T-cell (primary cell): ENCODE results near the gene GRIP1. TPM values are rescaled to one million over a fixed set of nuclear protein-coding genes. Genes with fewer than 3 reads are reported as not detected.

ENCODE experiments used
- ATAC-seq, 4 experiments: fragments of 200-7000 bp in 3 of 4; fragments of 150-1000 bp in 1 of 4; cut with Tn5 transposase; replicated peaks in 1 of 4; 1 replicate in 3 of 4; 2 replicates in 1 of 4; pipeline ENCODE4 v1.10.0; 2021; ENCODE audit warnings: moderate library complexity in 3 of 4, mild to moderate bottlenecking in 2 of 4, moderate number of reproducible peaks in 1 of 4
- CTCF ChIA-PET, 2 donors: fragments of 300-600 bp; sonication (Branson Sonifier 250); formaldehyde crosslinking; loops; one replicate each; lab custom pipeline; 2022; ENCODE audit warnings: antibody characterized with exemption in 2 of 2; lab: Charles Lee
- POLR2A ChIA-PET, 2 donors: fragments of 300-600 bp; sonication (Branson Sonifier 250); formaldehyde crosslinking; loops; one replicate each; lab custom pipeline; 2022; ENCODE audit warnings: antibody characterized with exemption in 2 of 2; lab: Charles Lee
- DNase-seq, 35 experiments: peaks; one replicate each; pipeline versions ENCODE4 v3.0.0 to v3.0.0-alpha.2; 2013 to 2023
- H3K27ac ChIP-seq: one replicate; pipeline ENCODE4 v1.5.1; 2013; ENCODE audit warnings: low read length
- H3K27me3 ChIP-seq, 2 experiments: replicated peaks in 1 of 2; 1 replicate in 1 of 2; 2 replicates in 1 of 2; pipeline versions ENCODE4 v1.6.1 to v1.7.0; 2013; ENCODE audit warnings: low read length in 1 of 2, mixed read lengths in 1 of 2; ENCODE audit not compliant: control insufficient read depth in 2 of 2, insufficient read depth in 2 of 2; ENCODE audit errors: extremely low read depth in 1 of 2
- H3K36me3 ChIP-seq, 2 donors: 1 replicate in 1 of 2; 2 replicates in 1 of 2; pipeline versions ENCODE4 v1.6.1 to v1.7.0; 2013; ENCODE audit warnings: low read length in 1 of 2; ENCODE audit not compliant: control insufficient read depth in 2 of 2, insufficient read depth in 1 of 2; ENCODE audit errors: extremely low read depth in 1 of 2
- H3K4me1 ChIP-seq, 2 experiments: 1 replicate in 1 of 2; 2 replicates in 1 of 2; pipeline versions ENCODE4 v1.6.1 to v1.7.0; 2013; ENCODE audit warnings: low read length in 2 of 2, mixed read lengths in 1 of 2; ENCODE audit not compliant: insufficient read depth in 2 of 2, control insufficient read depth in 1 of 2; ENCODE audit errors: extremely low read depth in 1 of 2
- H3K4me3 ChIP-seq, 2 donors: 1 replicate in 1 of 2; 2 replicates in 1 of 2; pipeline versions ENCODE4 v1.5.1 to v1.7.0; 2013; ENCODE audit warnings: mild to moderate bottlenecking in 2 of 2, low read length in 1 of 2, moderate library complexity in 1 of 2; ENCODE audit not compliant: control insufficient read depth in 1 of 2; ENCODE audit errors: extremely low read depth in 1 of 2
- H3K9me3 ChIP-seq: 2 replicates; pipeline ENCODE4 v1.7.0; 2013
- H3K27ac Mint-ChIP-seq, 2 donors: one replicate each; pipeline ENCODE4 v1.8.0; 2020 to 2021; ENCODE audit warnings: mild to moderate bottlenecking in 2 of 2, mixed read lengths in 2 of 2
- H3K27me3 Mint-ChIP-seq, 2 donors: one replicate each; pipeline ENCODE4 v1.8.0; 2021 to 2022; ENCODE audit warnings: mixed read lengths in 2 of 2
- H3K36me3 Mint-ChIP-seq: one replicate; pipeline ENCODE4 v1.8.0; 2021; ENCODE audit warnings: mixed read lengths
- H3K4me1 Mint-ChIP-seq, 3 donors: one replicate each; pipeline ENCODE4 v1.8.0; 2020 to 2022; ENCODE audit warnings: mixed read lengths in 3 of 3, mild to moderate bottlenecking in 1 of 3
- H3K4me3 Mint-ChIP-seq, 3 donors: one replicate each; pipeline ENCODE4 v1.8.0; 2020 to 2022; ENCODE audit warnings: mild to moderate bottlenecking in 3 of 3, mixed read lengths in 3 of 3, moderate library complexity in 3 of 3
- H3K9me3 Mint-ChIP-seq, 3 donors: one replicate each; pipeline ENCODE4 v1.8.0; 2020 to 2022; ENCODE audit warnings: mixed read lengths in 3 of 3
- WGBS: methylation state at CpG from one replicate; pipeline ENCODE4 v1.1.5; 2013; ENCODE audit warnings: missing lambda C conversion rate; ENCODE audit not compliant: insufficient coverage; 5-methylcytosine and 5-hydroxymethylcytosine counted together
- total RNA-seq, 35 experiments: library from RNA in 6 of 35; stranded (reverse) in 6 of 35; fragments of 120-200 nt in 1 of 35; gene quantifications; one replicate each; pipeline versions ENCODE4 v1.2.1 to v1.2.4 and lab custom pipeline; 2013 to 2026

GRIP1 gene
- total RNA-seq, 5 donors from 2014 or later (not counting 1 experiment from before 2014, with no cell fraction given) = 3.0 to 7.3 (median 3.6) TPM

GRCh38 chr12:66669541-66669940 is 9.3 kb downstream of the GRIP1 start:
- no CpG with 5 or more reads among the region's 2 CpGs for WGBS
- Histone ChIP-seq H3K4me3 (no peak overlapping the region), H3K9me3 (no peaks in the 10 kb centered on the region), H3K4me1 (no peaks in the 10 kb centered on the region), H3K36me3 (no peaks in the 10 kb centered on the region), H3K27me3 (peaks cover 0 to 8% of the 10 kb centered on the region in 2 experiments), H3K27ac (no peak overlapping the region)
- CTCF ChIA-PET = no interaction called here
- Mint-ChIP-seq H3K4me1 (no peaks in the 10 kb centered on the region), H3K27me3 (peaks cover 11 to 28% of the 10 kb centered on the region in 2 donors), H3K4me3 (no peak overlapping the region), H3K27ac (no peak overlapping the region), H3K9me3 (no peaks in the 10 kb centered on the region), H3K36me3 (no peaks in the 10 kb centered on the region)
- ATAC-seq (no peak), DNase-seq (no peak)
- POLR2A ChIA-PET = no interaction called here

DNA sequence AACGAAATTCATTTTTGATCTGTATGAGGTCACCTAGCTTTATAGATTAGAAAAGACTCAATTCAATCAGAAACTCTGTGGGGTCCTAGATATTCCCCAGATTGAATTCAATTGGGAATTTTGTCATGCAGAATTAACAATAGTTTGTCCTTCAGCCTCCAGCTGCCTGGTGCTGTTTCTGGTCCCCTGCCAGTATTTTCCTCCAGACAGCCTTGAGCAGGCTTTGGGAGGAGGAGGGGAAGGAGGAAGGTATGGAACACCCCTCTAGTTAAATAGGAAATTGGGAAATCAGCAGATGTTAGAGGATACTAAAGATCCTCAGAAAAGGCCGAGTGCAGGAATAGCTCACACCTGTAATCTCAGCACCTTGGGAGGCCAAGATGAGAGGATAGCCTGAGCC is 10.6 kb downstream of the GRIP1 start:
- Histone ChIP-seq H3K4me1 (no peaks in the 10 kb centered on the region), H3K4me3 (no peak overlapping the region), H3K27ac (no peak overlapping the region), H3K27me3 (peaks cover 0 to 8% of the 10 kb centered on the region in 2 experiments), H3K36me3 (no peaks in the 10 kb centered on the region), H3K9me3 (no peaks in the 10 kb centered on the region)
- Mint-ChIP-seq H3K4me3 (no peak overlapping the region), H3K36me3 (no peaks in the 10 kb centered on the region), H3K9me3 (no peaks in the 10 kb centered on the region), H3K27ac (no peak overlapping the region), H3K27me3 (peaks cover 10 to 28% of the 10 kb centered on the region in 2 donors), H3K4me1 (no peaks in the 10 kb centered on the region)
- ChIA-PET CTCF (no interaction called here), POLR2A (no interaction called here)
- WGBS = no CpG with 5 or more reads among the region's 2 CpGs
- ATAC-seq = no peak
- DNase-seq = no peak

- DNase-seq (no peak), ATAC-seq (no peak)
- no peaks in the 10 kb centered on the region for H3K36me3 ChIP-seq
- POLR2A ChIA-PET = no interaction called here
- H3K27me3 ChIP-seq = peaks cover 0 to 8% of the 10 kb centered on the region in 2 experiments
- Mint-ChIP-seq H3K9me3 (no peaks in the 10 kb centered on the region), H3K36me3 (no peaks in the 10 kb centered on the region), H3K4me3 (no peak overlapping the region), H3K27me3 (peaks cover 8 to 25% of the 10 kb centered on the region in 2 donors), H3K27ac (no peak overlapping the region), H3K4me1 (no peaks in the 10 kb centered on the region)
- H3K4me1 ChIP-seq = no peaks in the 10 kb centered on the region
- no peak overlapping the region for H3K27ac ChIP-seq
- CTCF ChIA-PET = no interaction called here
- H3K9me3 ChIP-seq = no peaks in the 10 kb centered on the region
- H3K4me3 ChIP-seq = no peak overlapping the region
Observed at GRCh38 chr12:66667906-66668305, 11.0 kb downstream of the GRIP1 start.

GRCh38 chr12:66666481-66666880 is 12.4 kb downstream of the GRIP1 start:
- no peaks in the 10 kb centered on the region for H3K9me3 Mint-ChIP-seq
- no peak overlapping the region for H3K4me3 Mint-ChIP-seq
- DNase-seq = no peak
- Histone ChIP-seq H3K4me3 (no peak overlapping the region), H3K27me3 (peaks cover 0 to 8% of the 10 kb centered on the region in 2 experiments), H3K36me3 (no peaks in the 10 kb centered on the region), H3K27ac (no peak overlapping the region), H3K4me1 (no peaks in the 10 kb centered on the region), H3K9me3 (no peaks in the 10 kb centered on the region)
- no CpG with 5 or more reads among the region's 1 CpG for WGBS
- peaks cover 0 to 4% (median 0%) of the 10 kb centered on the region in 3 donors for H3K4me1 Mint-ChIP-seq
- no peak for ATAC-seq
- CTCF ChIA-PET = no interaction called here
- H3K27me3 Mint-ChIP-seq = peaks cover 9 to 31% of the 10 kb centered on the region in 2 donors
- H3K36me3 Mint-ChIP-seq = no peaks in the 10 kb centered on the region
- H3K27ac Mint-ChIP-seq = no peak overlapping the region
- POLR2A ChIA-PET = interaction anchor here in 1 of 2 donors (0.7 kb wide), 1 partner anchor 385 kb away, joined by 6 read pairs; no protein-coding TSS in a partner anchor

- Histone ChIP-seq H3K4me3 (no peak overlapping the region), H3K27me3 (peaks cover 0 to 8% of the 10 kb centered on the region in 2 experiments), H3K4me1 (no peaks in the 10 kb centered on the region), H3K9me3 (no peaks in the 10 kb centered on the region), H3K36me3 (no peaks in the 10 kb centered on the region), H3K27ac (no peak overlapping the region)
- Mint-ChIP-seq H3K9me3 (no peaks in the 10 kb centered on the region), H3K27ac (no peak overlapping the region), H3K4me1 (peaks cover 0 to 5% (median 0%) of the 10 kb centered on the region in 3 donors), H3K4me3 (no peak overlapping the region), H3K27me3 (peaks cover 9 to 30% of the 10 kb centered on the region in 2 donors), H3K36me3 (no peaks in the 10 kb centered on the region)
- CTCF ChIA-PET = no interaction called here
- DNase-seq (no peak), ATAC-seq (no peak)
- POLR2A ChIA-PET = no interaction called here
- WGBS = no CpG with 5 or more reads among the region's 3 CpGs
Observed at GRCh38 chr12:66665435-66665985, 13.4 kb downstream of the GRIP1 start.

- CTCF ChIA-PET = interaction anchor here in 1 of 2 donors (0.7 kb wide), 1 partner anchor 9 kb away, joined by 3 read pairs; no protein-coding TSS in a partner anchor
- H3K9me3 Mint-ChIP-seq = no peaks in the 10 kb centered on the region
- no peak for ATAC-seq
Observed at GRCh38 chr12:66664076-66664475, 14.8 kb downstream of the GRIP1 start.

More at GRCh38 chr12:66664076-66664475, 14.8 kb downstream of the GRIP1 start:
- Histone ChIP-seq H3K27ac (no peak overlapping the region), H3K4me3 (no peak overlapping the region), H3K27me3 (peaks cover 0 to 8% of the 10 kb centered on the region in 2 experiments), H3K36me3 (no peaks in the 10 kb centered on the region), H3K4me1 (no peaks in the 10 kb centered on the region), H3K9me3 (no peaks in the 10 kb centered on the region)
- Mint-ChIP-seq H3K27me3 (peaks cover 9 to 25% of the 10 kb centered on the region in 2 donors), H3K27ac (no peak overlapping the region), H3K4me3 (no peak overlapping the region), H3K4me1 (peaks cover 0 to 5% (median 0%) of the 10 kb centered on the region in 3 donors), H3K36me3 (no peaks in the 10 kb centered on the region)
- POLR2A ChIA-PET = no interaction called here
- WGBS = no CpG with 5 or more reads among the region's 1 CpG
- DNase-seq = no peak
